ENCODE data around the gene ZNF613.

ZNF613 gene

GRCh38 chr19:51887522-51888498 lies 39.5 kb upstream of the ZNF613 start, which contains the start of gene ZNF577:
ZNF577 (minus strand) TSS chr19:51887951; CDS start chr19:51880382, 7,569 bp downstream.
- peak; percentile 94 for ATAC-seq
- TF ChIP-seq ZNF70 (CRISPR knock-in tag; IDR thresholded peaks at IDR 0.05) (no peak), CSDC2 (CRISPR knock-in tag; IDR thresholded peaks at IDR 0.05) (no peak), RARB (CRISPR knock-in tag; IDR thresholded peaks at IDR 0.05) (no peak), GLIS3 (CRISPR knock-in tag; IDR thresholded peaks at IDR 0.05) (no peak), SNAI2 (CRISPR knock-in tag; IDR thresholded peaks at IDR 0.05) (no peak), ZNF565 (CRISPR knock-in tag; conservative IDR thresholded peaks at IDR 0.05; ENCODE audit: low read depth) (no peak), TCF4 (CRISPR knock-in tag; IDR thresholded peaks at IDR 0.05; ENCODE audit: borderline replicate concordance) (no peak), PPARA (CRISPR knock-in tag; IDR thresholded peaks at IDR 0.05; ENCODE audit: borderline replicate concordance) (no peak), TSHZ2 (CRISPR knock-in tag; IDR thresholded peaks at IDR 0.05) (no peak), ARNTL (CRISPR knock-in tag; IDR thresholded peaks at IDR 0.05; ENCODE audit: borderline replicate concordance, low read depth) (no peak), ESRRG (CRISPR knock-in tag; IDR thresholded peaks at IDR 0.05) (no peak), ZC3H10 (CRISPR knock-in tag; IDR thresholded peaks at IDR 0.05) (no peak), ZNF8 (CRISPR knock-in tag; IDR thresholded peaks at IDR 0.05) (no peak), TOX (CRISPR knock-in tag; IDR thresholded peaks at IDR 0.05; ENCODE audit: borderline replicate concordance) (no peak), ZFP30 (CRISPR knock-in tag; IDR thresholded peaks at IDR 0.05) (no peak), BACH2 (CRISPR knock-in tag; IDR thresholded peaks at IDR 0.05; ENCODE audit: borderline replicate concordance) (no peak)

- no peak for ATAC-seq
- TF ChIP-seq CSDC2 (CRISPR knock-in tag; IDR thresholded peaks at IDR 0.05), result no peak
- TF ChIP-seq ZFP30 (CRISPR knock-in tag; IDR thresholded peaks at IDR 0.05), result peak; percentile 86
- TF ChIP-seq CREB5 (CRISPR knock-in tag; IDR thresholded peaks at IDR 0.05; ENCODE audit: low read depth), result no peak
Observed at GRCh38 chr19:51889934-51890333, 37.3 kb upstream of the ZNF613 start.

GRCh38 chr19:51891193-51891747 lies 36.0 kb upstream of the ZNF613 start:
- ATAC-seq, result no peak

GRCh38 chr19:51901860-51902259 lies 25.4 kb upstream of the ZNF613 start:
- no peak for ATAC-seq
- TF ChIP-seq OSR1 (CRISPR knock-in tag; IDR thresholded peaks at IDR 0.05) (no peak), ZNF70 (CRISPR knock-in tag; IDR thresholded peaks at IDR 0.05) (no peak), ISL1 (CRISPR knock-in tag; IDR thresholded peaks at IDR 0.05) (no peak), BACH2 (CRISPR knock-in tag; IDR thresholded peaks at IDR 0.05; ENCODE audit: borderline replicate concordance) (no peak), PATZ1 (CRISPR knock-in tag; IDR thresholded peaks at IDR 0.05; ENCODE audit: borderline replicate concordance) (no peak), POU6F1 (CRISPR knock-in tag; IDR thresholded peaks at IDR 0.05; ENCODE audit: borderline replicate concordance, low read depth) (no peak), SNAI2 (CRISPR knock-in tag; IDR thresholded peaks at IDR 0.05) (no peak)

More at GRCh38 chr19:51891193-51891747, 36.0 kb upstream of the ZNF613 start:
- TF ChIP-seq OSR1 (CRISPR knock-in tag; IDR thresholded peaks at IDR 0.05) (no peak), CSDC2 (CRISPR knock-in tag; IDR thresholded peaks at IDR 0.05) (no peak), ZNF8 (CRISPR knock-in tag; IDR thresholded peaks at IDR 0.05) (no peak), ZFP3 (CRISPR knock-in tag; IDR thresholded peaks at IDR 0.05) (no peak), CREB5 (CRISPR knock-in tag; IDR thresholded peaks at IDR 0.05; ENCODE audit: low read depth) (no peak), ZNF70 (CRISPR knock-in tag; IDR thresholded peaks at IDR 0.05) (no peak), GLIS3 (CRISPR knock-in tag; IDR thresholded peaks at IDR 0.05) (no peak), ESRRG (CRISPR knock-in tag; IDR thresholded peaks at IDR 0.05) (no peak)
